ENCODE measurements around the gene SLC30A2. TPM values are rescaled to one million over a fixed set of nuclear protein-coding genes. Genes with fewer than 3 reads are reported as not detected.

Gene SLC30A2
- total and polyA plus RNA-seq, 4 donors, result under 0.01 to 0.12 (median 0.05) TPM; not detected in 1

- TF ChIP-seq YY1 (IDR thresholded peaks at IDR 0.05), result no peak
- DNase-seq (ENCODE audit: low spot score), result no peak
- H3K27ac ChIP-seq (ENCODE audit: low read depth in 1 of 2, low read length in 2 of 2), result no peak overlapping the region
- H3K4me3 ChIP-seq (ENCODE audit: low read depth in 1 of 3, low read length in 3 of 3), result no peak overlapping the region
- no peak overlapping the region for H3K9ac ChIP-seq (ENCODE audit: low read depth in 1 of 2, low read length in 2 of 2)
- WGBS, result 77% methylated on average over 3 of the region's 3 CpGs
- peaks cover 0 to 2% (median 0%) of the 10 kb centered on the region in 4 donors for H3K4me1 ChIP-seq (ENCODE audit: control insufficient read depth in 4 of 4, insufficient read depth in 4 of 4, low read length in 3 of 4)
- no peaks in the 10 kb centered on the region for H3K36me3 ChIP-seq (ENCODE audit: control insufficient read depth in 4 of 4, insufficient read depth in 3 of 4, low read depth in 1 of 4, low read length in 3 of 4)
- H3K9me3 ChIP-seq (ENCODE audit: control insufficient read depth in 4 of 4, low read length in 3 of 4), result no peaks in the 10 kb centered on the region
- peaks cover 0 to 3% (median 0%) of the 10 kb centered on the region in 4 donors for H3K27me3 ChIP-seq (ENCODE audit: control insufficient read depth in 4 of 4, insufficient read depth in 4 of 4, low read length in 3 of 4)
Measured at GRCh38 chr1:26090893-26091292, 45.0 kb upstream of the SLC30A2 start.

- H3K4me3 ChIP-seq (ENCODE audit: low read depth in 1 of 3, low read length in 3 of 3), result no peak overlapping the region
- H3K9me3 ChIP-seq (ENCODE audit: control insufficient read depth in 4 of 4, low read length in 3 of 4), result no peaks in the 10 kb centered on the region
- peaks cover 0 to 6% (median 0%) of the 10 kb centered on the region in 4 donors for H3K27me3 ChIP-seq (ENCODE audit: control insufficient read depth in 4 of 4, insufficient read depth in 4 of 4, low read length in 3 of 4)
- no peak overlapping the region for H3K27ac ChIP-seq (ENCODE audit: low read depth in 1 of 2, low read length in 2 of 2)
- WGBS, result 98% methylated on average over 3 of the region's 3 CpGs
- TF ChIP-seq JUND (IDR thresholded peaks at IDR 0.05) (no peak), RAD21 (IDR thresholded peaks at IDR 0.05) (no peak), ZBTB33 (IDR thresholded peaks at IDR 0.05) (no peak), REST (IDR thresholded peaks at IDR 0.05) (no peak), MAX (IDR thresholded peaks at IDR 0.05) (no peak), YY1 (IDR thresholded peaks at IDR 0.05) (no peak), HNF4A (conservative IDR thresholded peaks at IDR 0.05) (no peak), ATF3 (IDR thresholded peaks at IDR 0.05) (no peak), FOXA2 (IDR thresholded peaks at IDR 0.05) (no peak), SP1 (IDR thresholded peaks at IDR 0.05) (no peak), FOXA1 (IDR thresholded peaks at IDR 0.05) (no peak), EGR1 (IDR thresholded peaks at IDR 0.05; ENCODE audit: low read depth in 2 of 2) (no peak), HNF4G (IDR thresholded peaks at IDR 0.05) (no peak), CTCF (IDR thresholded peaks at IDR 0.05; ENCODE audit: low read depth, low read length, missing input control) (no peak), TAF1 (conservative IDR thresholded peaks at IDR 0.05) (no peak)
- no peak overlapping the region for H3K9ac ChIP-seq (ENCODE audit: low read depth in 1 of 2, low read length in 2 of 2)
- H3K36me3 ChIP-seq (ENCODE audit: control insufficient read depth in 4 of 4, insufficient read depth in 3 of 4, low read depth in 1 of 4, low read length in 3 of 4), result no peaks in the 10 kb centered on the region
- no peaks in the 10 kb centered on the region for H3K4me1 ChIP-seq (ENCODE audit: control insufficient read depth in 4 of 4, insufficient read depth in 4 of 4, low read length in 3 of 4)
- DNase-seq (ENCODE audit: low spot score), result no peak
Measured at GRCh38 chr1:26089125-26089524, 43.2 kb upstream of the SLC30A2 start.
